Myocyte (in vitro differentiated cells): ENCODE results near the gene HSPB7. TPM values are rescaled to one million over a fixed set of nuclear protein-coding genes. Genes with fewer than 3 reads are reported as not detected.
"Not testable (repeated sequence)": the region's sequence is repeated elsewhere in the genome, so short reads cannot be mapped to it uniquely, and the experiment has no call there.

Experiments used
- DNase-seq: peaks from one replicate; pipeline ENCODE4 v3.0.0-alpha.2; 2012; ENCODE audit warnings: low read depth
- total RNA-seq: library from RNA; depleted of rRNA; stranded (reverse); fragments of >200 nt; gene quantifications from 2 replicates; pipeline ENCODE4 v1.2.3, GENCODE V29; 2014

HSPB7 gene
- total RNA-seq, 1 donor from 2014 or later = 94.0 TPM

DNA sequence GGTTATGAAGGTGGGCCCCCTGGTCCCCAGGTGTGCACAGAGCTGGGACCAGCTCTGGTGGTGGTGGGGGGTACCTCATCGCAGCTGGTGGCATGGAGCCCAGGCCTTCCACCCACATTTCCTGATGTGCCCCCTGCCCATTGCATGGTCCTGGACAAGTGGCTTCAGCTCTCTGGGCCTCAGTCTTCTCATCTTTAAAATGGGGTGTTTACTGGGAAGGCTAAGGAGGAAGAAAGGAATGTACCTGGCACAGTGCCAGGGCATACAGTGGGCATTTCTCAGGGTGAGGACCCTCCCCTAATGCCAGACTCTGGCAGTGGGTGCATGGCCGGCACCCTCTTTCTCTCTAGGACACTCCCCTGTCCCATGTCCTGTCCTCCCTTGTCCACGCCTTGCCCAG lies 33.2 kb upstream of the HSPB7 start:
- no peak for DNase-seq

- DNase-seq = no peak
These were observed 32.5 kb upstream of the HSPB7 start for GRCh38 chr1:16050328-16050727.

DNA sequence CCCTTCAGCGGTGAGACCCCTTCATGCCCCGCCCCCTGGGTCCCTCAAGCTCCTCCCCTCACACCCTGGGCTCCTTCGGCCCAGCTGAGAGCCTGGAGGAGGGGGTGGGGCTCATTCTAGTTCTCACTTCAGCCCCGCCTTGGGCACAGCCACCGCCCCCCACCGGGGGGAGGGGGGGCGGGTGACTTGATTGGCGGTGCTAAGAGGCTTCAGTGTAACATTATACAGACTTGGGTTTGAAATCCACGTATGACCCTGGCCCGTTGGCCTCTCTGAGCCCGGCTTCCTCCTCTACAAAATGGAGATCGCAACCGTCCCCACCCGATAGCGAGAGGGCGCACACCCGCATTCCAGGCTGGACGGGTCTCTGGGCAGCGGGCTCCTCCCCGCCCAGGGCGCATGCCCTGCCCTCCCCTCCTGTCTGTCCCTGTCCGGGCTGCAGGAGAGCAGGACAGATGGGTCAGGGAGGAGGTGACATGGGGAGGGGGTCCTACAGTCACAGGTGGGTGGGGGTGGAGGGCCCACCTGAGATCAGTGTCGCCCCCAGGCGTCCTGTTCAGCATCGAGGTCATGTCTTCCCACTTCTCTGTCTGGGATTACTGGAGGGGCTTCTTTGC lies 30.8 kb upstream of the HSPB7 start:
- DNase-seq = peak; percentile 37

DNA sequence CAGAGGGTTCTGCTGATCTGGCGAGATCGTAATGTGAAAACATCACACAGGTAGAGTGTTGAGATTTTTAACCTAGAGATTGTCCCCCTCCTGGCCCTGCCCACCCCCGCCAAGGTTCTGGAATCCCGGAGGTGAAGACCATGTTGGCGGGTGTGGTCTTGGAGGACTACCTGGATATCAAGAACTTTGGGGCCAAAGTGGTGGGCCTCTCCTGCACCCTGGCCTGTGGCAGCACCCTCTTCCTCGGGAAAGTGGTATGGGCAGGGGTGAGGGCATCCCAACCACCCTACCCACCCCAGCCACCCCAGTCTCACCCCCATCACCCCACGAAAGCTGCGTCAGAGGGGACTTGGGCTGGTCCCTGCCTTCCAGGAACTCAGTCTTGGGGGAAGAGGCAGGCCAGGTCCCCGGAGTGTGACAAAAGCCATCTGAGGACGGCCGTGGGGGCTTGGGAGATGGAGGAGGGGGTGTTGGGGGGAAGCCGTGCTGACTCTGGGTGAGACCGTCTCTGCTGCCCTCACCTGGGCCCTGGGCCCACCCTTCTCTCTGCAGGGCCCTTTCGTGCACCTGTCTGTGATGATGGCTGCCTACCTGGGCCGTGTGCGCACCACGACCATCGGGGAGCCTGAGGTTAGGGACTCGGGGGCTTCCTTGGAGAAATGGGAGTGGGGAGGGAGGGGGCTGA lies 30.1 kb upstream of the HSPB7 start:
- DNase-seq = no peak

- peak; percentile 4 for DNase-seq
These were observed 29.0 kb upstream of the HSPB7 start for GRCh38 chr1:16046842-16047241.

DNA sequence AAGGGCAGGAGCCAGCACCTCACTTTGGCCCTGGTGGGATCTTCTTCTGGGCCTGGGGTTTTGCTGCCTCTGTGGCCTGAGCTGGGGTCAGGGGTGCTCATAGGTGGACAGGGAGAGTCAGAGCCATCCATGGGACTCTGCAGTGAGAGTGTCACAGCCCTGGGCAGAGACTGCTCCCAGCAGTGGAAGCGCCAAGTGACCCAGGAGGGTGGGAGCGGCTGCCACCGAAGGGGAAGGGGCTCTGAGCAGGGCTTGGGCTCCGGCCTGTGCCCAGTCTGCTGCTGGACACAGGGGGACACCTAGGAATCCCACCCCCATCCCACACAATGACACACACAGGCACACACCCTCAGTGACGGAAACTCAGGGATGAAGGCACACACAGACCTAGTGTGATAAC lies 26.1 kb upstream of the HSPB7 start:
- no peak for DNase-seq

DNA sequence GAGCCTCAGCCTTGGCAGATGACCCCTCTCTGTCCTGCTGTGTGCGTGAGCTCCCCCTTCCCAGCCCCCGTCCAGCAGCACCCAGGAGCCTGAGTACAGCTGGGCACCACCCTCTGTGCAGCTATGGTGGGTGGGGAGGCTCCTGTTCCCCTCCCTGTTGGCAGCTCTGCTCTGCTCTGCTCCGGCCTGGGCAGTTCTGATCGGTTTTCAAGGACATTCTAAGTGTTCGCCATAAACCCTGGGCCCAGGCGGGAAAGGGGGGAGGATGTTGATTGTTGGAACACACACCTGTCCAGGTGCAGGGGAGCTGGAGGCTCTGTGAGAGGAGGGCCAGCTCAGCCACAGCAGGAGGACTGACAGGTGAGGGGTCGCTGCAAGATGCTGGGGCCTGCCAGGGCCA lies 25.7 kb upstream of the HSPB7 start, which contains the start of gene CLCNKB:
Gene CLCNKB, plus strand, starts transcription at position 262 of the 400 bp plus-strand sequence. CDS start 711 bp downstream, outside the sequence.
- no peak for DNase-seq

GRCh38 chr1:16042654-16043053 lies 24.8 kb upstream of the HSPB7 start:
- not testable (repeated sequence) for DNase-seq

GRCh38 chr1:16042096-16042495 lies 24.3 kb upstream of the HSPB7 start:
- DNase-seq = no peak

DNA sequence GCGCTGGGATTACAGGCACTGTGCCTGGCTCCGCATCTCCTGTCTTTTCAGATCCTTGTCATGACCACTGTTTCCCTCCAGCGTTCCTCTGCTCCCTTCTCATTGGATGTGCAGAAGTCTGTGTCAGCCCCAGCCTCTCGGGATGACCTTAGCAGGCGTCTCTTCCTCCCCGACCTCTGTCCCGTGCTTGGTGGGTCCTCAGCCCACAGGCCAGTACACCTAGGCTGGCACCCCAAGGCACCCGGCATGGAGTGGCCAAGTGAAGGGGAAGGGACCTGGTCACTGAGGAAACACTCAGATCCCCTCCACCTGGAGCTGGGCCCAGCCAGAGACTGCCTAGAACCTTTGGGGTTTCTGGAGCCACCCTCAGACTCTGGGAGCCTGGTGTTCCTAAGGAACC lies 23.4 kb upstream of the HSPB7 start:
- DNase-seq = no peak

- DNase-seq = not testable (repeated sequence)
These were observed 22.0 kb upstream of the HSPB7 start for GRCh38 chr1:16039871-16040270.

- DNase-seq = no peak
These were observed 20.7 kb upstream of the HSPB7 start for GRCh38 chr1:16038620-16038912.

DNA sequence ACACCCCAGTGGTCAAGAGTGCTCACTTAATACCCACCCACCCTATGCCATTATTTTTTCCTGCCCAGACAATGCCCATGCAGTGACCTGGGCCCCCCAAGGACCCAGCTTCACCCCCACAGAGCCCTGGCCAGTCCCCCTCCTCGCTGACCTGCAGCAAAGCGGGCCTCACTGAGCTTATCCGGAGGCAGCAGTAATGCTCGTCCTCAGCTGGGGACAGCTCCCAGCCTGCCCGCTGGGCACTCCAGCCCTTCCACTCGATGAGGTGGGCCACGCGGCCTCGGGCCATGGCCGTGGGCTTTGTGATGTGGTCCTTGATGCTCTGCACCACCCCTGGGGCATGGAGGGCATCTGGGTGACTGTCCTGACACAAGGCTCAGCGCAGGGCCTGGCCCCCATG lies 18.6 kb upstream of the HSPB7 start:
- not testable (repeated sequence) for DNase-seq

- not testable (repeated sequence) for DNase-seq
These were observed 15.3 kb upstream of the HSPB7 start for GRCh38 chr1:16033103-16033632.

DNA sequence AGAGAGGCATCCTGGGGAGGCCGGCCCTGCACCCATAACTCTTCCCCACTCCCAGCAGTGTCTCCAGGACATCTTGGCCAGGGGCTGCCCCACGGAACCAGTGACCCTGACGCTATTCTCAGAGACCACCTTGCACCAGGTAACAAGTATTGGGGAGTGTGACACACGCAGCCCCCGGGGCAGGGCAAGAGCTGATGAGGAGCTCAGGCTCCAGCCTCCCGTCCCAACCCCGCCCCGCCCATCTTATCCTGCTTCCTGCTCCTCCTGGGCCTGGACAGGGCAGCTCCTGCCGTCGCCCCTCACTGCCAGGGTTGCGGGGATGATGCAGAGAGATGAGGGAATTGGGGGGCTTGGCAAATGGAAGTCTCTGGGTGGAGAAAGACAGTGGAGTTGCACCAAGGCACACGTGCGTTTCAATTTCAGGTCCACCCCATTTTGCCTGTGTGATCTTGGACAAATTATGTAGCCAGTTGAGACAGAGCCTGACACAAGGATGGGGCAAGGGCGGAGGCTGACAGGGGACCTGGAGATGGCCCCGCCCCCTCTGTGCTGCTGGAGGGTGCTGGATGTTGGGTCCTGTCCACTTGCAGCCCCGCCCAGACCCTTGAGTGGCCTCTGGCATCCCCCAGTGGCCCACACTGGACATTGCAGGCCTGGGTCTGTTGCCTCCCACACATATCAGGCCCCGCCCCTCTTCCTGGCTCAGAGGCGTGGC lies 14.7 kb upstream of the HSPB7 start:
- DNase-seq = peak; percentile 86

DNA sequence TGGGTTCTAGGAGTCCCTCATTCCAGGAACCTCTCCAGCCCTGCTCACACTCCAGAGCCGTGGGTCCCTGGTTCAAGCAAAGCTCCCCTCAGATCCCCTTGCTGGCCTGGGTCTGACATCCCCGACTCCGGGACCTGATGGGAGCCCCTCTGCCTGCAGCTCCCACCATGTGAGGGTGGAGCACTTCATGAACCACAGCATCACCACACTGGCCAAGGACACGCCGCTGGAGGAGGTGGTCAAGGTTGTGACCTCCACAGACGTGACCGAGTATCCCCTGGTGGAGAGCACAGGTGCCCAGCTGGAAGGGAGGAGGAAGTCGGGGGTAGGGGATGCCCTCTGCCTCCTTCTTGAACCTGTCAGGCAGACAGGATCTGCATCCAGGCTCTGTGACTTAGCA lies 13.7 kb upstream of the HSPB7 start:
- no peak for DNase-seq

DNA sequence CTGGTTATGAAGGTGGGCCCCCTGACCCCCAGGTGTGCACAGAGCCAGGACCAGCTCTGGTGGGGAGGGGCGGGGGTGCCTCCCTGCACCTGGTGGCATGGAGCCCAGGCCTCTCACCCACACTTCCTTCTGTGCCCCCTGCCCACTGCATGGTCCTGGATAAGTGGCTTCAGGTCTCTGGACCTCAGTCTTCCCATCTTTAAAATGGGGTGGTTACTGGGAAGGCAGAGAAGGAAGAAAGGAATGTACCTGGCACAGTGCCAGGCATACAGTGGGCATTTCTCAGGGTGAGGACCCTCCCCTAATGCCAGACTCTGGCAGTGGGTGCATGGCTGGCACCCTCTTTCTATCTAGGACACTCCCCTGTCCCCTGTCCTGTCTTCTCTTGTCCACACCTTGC lies 11.4 kb upstream of the HSPB7 start:
- DNase-seq = no peak

GRCh38 chr1:16029003-16029268 lies 11.1 kb upstream of the HSPB7 start:
- not testable (repeated sequence) for DNase-seq

DNA sequence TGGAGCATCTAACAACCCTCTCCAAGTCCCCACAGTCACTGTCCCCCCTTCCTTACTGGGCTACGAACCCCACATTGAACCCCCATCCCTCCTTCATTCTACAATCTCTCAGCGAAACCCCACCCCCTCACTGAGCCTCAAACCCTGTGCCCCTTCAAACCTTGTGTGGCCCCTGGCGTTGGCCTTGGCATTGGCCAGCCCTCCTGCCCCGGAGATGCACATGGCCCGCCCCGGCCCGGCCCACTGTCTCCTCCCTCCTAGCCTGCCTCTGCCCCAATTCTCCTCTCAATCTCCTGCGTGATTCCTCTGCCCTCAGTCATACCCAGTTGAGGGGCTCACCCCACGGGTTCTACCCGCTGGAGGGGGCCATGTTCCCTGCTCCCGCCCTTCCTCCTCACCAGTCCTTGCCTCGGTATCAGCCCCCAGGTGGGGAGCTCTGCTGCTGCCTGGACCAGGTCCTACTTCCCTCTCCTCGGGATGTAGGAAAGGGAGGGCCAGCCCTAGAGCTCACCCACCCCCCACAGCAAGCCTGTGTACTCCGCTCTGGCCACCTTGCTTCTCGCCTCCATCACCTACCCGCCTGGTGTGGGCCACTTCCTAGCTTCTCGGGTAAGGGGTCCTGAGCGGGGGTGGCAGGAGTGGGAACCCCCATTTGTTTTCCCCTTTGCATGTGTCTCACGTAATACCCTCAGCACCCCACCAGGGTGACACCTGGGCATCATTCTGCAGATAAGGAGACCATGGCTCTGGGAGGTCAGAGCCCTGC lies 10.6 kb upstream of the HSPB7 start:
- no peak for DNase-seq

DNA sequence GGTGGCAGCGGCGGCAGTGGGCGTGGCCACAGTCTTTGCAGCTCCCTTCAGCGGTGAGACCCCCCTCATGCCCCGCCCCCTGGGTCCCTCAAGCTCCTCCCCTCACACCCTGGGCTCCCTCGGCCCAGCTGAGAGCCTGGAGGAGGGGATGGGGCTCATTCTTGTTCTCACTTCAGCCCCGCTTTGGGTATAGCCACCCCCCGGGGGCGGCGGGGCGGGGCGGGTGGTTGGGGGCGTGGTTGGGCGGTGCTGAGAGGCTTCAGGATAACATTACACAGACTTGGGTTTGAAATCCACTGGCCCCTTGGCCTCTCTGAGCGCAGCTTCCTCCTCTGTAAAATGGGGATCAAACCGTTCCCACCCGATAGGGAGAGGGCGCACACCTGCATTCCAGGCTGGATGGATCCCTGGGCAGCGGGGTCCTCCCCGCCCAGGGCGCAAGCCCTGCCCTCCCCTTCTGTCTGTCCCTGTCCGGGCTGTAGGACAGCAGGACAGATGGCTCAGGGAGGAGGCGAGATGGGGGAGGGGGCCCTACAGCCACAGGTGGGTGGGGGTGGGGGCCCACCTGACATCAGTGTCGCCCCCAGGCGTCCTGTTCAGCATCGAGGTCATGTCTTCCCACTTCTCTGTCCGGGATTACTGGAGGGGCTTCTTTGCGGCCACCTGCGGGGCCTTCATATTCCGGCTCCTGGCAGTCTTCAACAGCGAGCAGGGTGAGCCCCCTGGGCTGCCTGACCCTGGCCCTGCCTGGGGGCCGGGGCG lies 9.1 kb upstream of the HSPB7 start:
- DNase-seq = no peak

DNA sequence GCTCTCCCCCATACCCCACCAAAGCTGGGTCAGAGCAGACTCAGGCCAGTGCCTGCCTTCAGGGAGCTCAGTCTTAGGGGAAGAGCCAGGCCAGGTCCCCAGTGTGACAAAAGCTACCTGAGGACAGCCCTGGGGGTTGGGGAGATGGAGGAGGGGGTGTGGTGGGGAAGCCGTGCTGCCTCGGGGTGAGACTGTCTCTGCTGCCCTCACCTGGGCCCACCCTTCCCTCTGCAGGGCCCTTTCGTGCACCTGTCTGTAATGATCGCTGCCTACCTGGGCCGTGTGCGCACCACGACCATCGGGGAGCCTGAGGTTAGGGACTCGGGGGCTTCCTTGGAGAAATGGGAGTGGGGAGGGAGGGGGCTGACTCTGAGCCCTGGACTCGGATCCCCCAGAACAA lies 8.5 kb upstream of the HSPB7 start:
- DNase-seq = not testable (repeated sequence)
